PC-9 (cell line): ENCODE data around the gene ZDHHC21.

Experiments used
- EZH2 ChIP-seq: fragments of 200-600 bp; sonication (generic); IDR thresholded peaks from 2 replicates; pipeline ENCODE4 v1.8.0; 2017; ENCODE audit warnings: antibody characterized with exemption, low read depth
- TF ChIP-seq, protein P1 (sequence below): fragments of 200-600 bp; sonication (generic); conservative IDR thresholded peaks from 2 replicates; pipeline ENCODE4 v1.6.1; 2017; ENCODE audit warnings: mixed run types, antibody characterized with exemption, mild to moderate bottlenecking, moderate library complexity

- TF ChIP-seq, protein P1, sequence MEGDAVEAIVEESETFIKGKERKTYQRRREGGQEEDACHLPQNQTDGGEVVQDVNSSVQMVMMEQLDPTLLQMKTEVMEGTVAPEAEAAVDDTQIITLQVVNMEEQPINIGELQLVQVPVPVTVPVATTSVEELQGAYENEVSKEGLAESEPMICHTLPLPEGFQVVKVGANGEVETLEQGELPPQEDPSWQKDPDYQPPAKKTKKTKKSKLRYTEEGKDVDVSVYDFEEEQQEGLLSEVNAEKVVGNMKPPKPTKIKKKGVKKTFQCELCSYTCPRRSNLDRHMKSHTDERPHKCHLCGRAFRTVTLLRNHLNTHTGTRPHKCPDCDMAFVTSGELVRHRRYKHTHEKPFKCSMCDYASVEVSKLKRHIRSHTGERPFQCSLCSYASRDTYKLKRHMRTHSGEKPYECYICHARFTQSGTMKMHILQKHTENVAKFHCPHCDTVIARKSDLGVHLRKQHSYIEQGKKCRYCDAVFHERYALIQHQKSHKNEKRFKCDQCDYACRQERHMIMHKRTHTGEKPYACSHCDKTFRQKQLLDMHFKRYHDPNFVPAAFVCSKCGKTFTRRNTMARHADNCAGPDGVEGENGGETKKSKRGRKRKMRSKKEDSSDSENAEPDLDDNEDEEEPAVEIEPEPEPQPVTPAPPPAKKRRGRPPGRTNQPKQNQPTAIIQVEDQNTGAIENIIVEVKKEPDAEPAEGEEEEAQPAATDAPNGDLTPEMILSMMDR, result no peak
- TF ChIP-seq EZH2, result no peak
Measured at GRCh38 chr9:14693251-14693861, at the start of gene ZDHHC21.
